Activated CD4-positive, CD25-positive, alpha-beta regulatory T cell treated with anti-CD3 and anti-CD28 coated beads, Interleukin-2, amount 50 U/mL, for 72 hours (primary cell): ENCODE results near the gene DUSP2.

Source experiments
- DNase-seq: peaks from one replicate; pipeline ENCODE4 v3.0.0; 2021

DUSP2 gene

DNA sequence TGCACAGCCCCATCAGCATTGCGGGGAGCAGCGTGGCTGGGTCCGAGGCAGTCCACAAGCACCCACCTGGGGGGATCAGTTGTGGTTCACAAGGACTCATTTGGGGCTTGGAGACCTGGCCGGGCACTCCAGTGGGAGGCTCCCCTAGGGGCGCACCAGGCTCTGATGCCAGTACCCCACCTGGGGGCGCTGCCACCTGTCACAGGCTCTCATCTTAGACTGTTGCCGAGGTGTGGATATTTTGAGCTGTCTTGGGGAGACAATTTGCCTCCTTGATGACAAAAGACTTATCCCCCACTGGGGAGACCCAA is 31.9 kb downstream of the DUSP2 start:
- DNase-seq = no peak

GRCh38 chr2:96112501-96113366 is 32.5 kb downstream of the DUSP2 start:
- no peak for DNase-seq

GRCh38 chr2:96111823-96112500 is 33.3 kb downstream of the DUSP2 start:
- DNase-seq = no peak

DNA sequence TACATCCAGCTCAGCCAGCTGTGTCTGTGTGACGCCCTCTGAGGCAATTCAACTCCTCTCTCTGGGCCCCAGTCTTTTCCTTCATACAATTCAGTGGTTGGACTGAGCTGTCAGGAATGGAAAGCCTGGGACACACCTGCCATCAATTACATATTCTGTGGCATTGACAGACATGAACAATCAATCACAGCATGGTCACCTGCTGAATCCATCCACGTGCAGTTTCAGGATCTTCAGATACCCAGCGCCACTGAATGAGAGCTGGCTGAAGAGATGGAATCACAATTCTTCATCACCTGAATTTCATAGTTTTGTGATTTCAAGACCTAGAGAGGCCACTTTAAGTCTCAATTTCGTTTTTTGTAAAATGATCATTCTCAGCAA is 34.0 kb downstream of the DUSP2 start:
- no peak for DNase-seq

DNA sequence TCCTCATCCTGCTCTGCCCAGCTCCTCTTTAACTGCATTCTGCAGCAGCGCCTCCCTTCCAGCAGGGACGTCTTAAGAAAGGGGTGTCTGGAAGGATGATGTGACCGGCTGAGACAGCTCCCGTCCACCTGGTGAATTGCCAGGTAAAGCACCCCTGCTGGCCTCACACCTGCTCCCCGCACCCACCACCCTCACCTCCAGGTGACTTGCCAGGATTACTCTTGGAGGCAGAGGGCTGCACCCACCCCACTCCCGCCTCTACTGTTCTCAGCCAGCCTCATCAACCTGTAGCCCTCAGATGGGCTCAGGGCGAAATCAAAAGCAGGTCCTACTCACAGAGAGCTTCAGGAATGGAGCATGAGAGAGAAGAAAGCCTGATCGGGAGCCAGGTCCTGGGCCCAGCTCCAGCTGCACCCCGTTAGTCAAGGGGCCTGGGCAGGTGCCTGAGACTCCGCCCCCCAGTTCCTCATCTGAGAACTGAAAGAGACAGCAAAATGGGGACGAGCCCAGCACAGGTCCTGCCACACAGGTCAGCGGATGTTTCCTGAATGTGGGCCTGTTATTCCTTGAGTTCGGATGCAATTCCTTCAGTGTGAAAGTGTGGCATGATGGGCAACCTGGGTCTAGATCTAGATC is 34.5 kb downstream of the DUSP2 start:
- no peak for DNase-seq

GRCh38 chr2:96109931-96110511 is 35.2 kb downstream of the DUSP2 start:
- no peak for DNase-seq

DNA sequence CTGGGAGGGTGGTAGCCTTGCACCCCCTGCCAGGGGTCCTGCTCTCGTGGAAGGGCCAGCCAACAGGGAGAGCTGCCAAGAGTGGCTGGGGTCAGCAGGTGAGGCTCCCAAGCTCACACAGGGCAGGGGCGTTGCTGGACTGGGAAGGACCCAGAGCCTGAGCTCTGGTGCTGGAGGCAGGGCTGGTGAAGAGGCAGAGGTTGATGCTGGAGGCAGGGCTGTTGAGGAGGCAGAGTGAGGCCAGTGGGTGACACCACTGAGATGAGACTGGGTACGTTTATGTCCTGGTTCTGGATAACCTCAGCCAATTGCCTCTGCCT is 35.9 kb downstream of the DUSP2 start:
- DNase-seq = no peak

DNA sequence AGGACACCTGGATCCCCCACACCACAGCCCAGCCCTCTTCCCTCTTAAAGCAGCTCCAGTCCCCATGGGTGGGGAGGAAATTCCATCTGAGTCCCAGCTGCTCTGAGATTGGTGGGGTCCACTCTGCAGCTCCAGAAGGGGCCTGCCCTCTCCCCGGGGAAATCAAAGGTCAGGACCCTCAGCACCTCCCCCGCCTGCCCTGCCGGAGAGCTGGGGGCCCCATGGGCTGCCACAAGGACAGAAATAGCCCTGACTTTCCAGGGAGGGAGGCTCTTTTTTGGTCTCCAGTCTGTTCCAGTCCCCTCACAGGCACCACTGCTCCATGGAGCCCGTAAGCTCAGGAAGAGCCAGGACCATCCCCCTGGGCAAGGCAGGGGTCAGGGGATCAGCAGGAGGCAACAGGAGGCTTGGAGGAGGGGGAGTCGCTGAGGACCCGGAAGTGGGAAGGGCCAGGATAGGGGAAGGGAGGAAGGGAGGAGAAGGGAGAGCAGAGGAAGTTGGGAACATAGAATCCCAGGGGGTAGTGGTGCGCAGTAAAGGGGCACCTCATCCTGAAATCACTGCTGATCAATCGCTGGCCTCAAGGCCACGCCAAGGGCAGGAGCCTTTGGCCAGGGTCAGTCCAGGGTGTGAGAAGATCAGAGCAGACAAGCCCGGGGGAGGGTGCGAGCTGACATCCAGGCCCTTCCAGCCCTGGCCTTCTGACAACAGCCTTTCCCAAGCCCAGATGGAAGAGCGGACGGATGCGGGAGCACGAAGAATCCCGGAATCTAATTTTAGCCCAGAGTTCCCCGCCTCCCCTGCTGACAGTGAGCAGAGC is 36.5 kb downstream of the DUSP2 start:
- no peak for DNase-seq

GRCh38 chr2:96108151-96108540 is 37.1 kb downstream of the DUSP2 start:
- no peak for DNase-seq

- no peak for DNase-seq
Measured at GRCh38 chr2:96107708-96108065, 37.6 kb downstream of the DUSP2 start.

- DNase-seq = no peak
Measured at GRCh38 chr2:96106991-96107707, 38.1 kb downstream of the DUSP2 start.

GRCh38 chr2:96105994-96106715 is 39.1 kb downstream of the DUSP2 start:
- DNase-seq = no peak

- peak; percentile 12 for DNase-seq
Measured at GRCh38 chr2:96105152-96105915, 39.9 kb downstream of the DUSP2 start.

DNA sequence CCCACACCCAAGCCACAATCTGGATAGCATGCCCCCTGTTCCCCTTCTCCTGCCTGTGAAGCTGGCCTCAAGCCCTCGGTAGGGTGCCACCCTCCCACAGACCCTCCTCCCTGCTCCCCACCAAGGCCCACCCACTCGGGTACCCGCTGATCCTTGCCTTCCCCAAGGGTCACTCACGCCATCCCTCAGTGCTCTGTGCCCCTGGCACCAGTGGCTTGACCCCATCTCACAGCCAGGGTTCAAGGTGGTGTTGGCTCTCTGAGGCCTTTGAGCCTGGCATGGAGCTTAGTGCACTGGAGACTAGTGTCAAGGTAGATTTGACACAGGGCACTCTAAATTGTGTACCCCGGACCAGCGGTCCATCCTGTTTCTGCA is 40.8 kb downstream of the DUSP2 start:
- peak; percentile 27 for DNase-seq

GRCh38 chr2:96103761-96104486 is 41.3 kb downstream of the DUSP2 start:
- DNase-seq = peak; percentile 13

GRCh38 chr2:96103187-96103601 is 42.0 kb downstream of the DUSP2 start:
- peak; percentile 27 for DNase-seq

- DNase-seq = peak; percentile 12
Measured at GRCh38 chr2:96102596-96103186, 42.5 kb downstream of the DUSP2 start.

- peak; percentile 27 for DNase-seq
Measured at GRCh38 chr2:96100893-96101304, 44.3 kb downstream of the DUSP2 start.
